Adrenal gland (tissue), 12 donors: ENCODE measurements around the gene SPAG9. TPM values are rescaled to one million over a fixed set of nuclear protein-coding genes. Genes with fewer than 3 reads are reported as not detected.

ENCODE experiments used
- DNase-seq, 7 donors: peaks; one replicate each; pipeline ENCODE4 v3.0.0-alpha.2; 2019 to 2020
- H3K27ac ChIP-seq, 5 donors: fragments of 200-600 bp; sonication (generic) in 4 of 5; 1 replicate in 3 of 5; 2 replicates in 2 of 5; pipeline versions ENCODE4 v1.5.1 to v1.8.0; 2016 to 2020; ENCODE audit warnings: mild to moderate bottlenecking in 1 of 5
- H3K27me3 ChIP-seq: fragments of 200-600 bp; 2 replicates; pipeline ENCODE4 v1.8.0; 2021
- H3K36me3 ChIP-seq, 2 donors: fragments of 200-600 bp; replicated peaks in 1 of 2; 1 replicate in 1 of 2; 2 replicates in 1 of 2; pipeline versions ENCODE4 v1.5.1 to v1.8.0; 2018 to 2022
- H3K4me1 ChIP-seq, 2 donors: fragments of 200-600 bp; replicated peaks in 1 of 2; 1 replicate in 1 of 2; 2 replicates in 1 of 2; pipeline versions ENCODE4 v1.5.1 to v1.8.0; 2018 to 2021
- H3K4me3 ChIP-seq, 4 donors: fragments of 200-600 bp; sonication (generic) in 3 of 4; one replicate each; pipeline ENCODE4 v1.5.1; 2016 to 2018
- H3K9me3 ChIP-seq, 3 donors: fragments of 200-600 bp; sonication (generic) in 1 of 3; replicated peaks in 1 of 3; 1 replicate in 2 of 3; 2 replicates in 1 of 3; pipeline versions ENCODE4 v1.5.1 to v1.8.0; 2016 to 2021
- POLR2A ChIP-seq, 2 donors: fragments of 450-650 bp; IDR thresholded peaks; one replicate each; pipeline ENCODE4 v1.6.1; 2017; ENCODE audit warnings: antibody characterized with exemption in 2 of 2, mild to moderate bottlenecking in 2 of 2, moderate library complexity in 1 of 2
- WGBS, 4 donors: extraction: QIAGEN DNeasy Blood & Tissue Kit in 2 of 4; methylation state at CpG; one replicate each; pipeline versions ENCODE4 v1.1.5 to v1.1.7; 2013 to 2017; 5-methylcytosine and 5-hydroxymethylcytosine counted together
- intact Hi-C, 2 donors: fragments of 100-400 bp; cut with DNase I; formaldehyde crosslinking; loops; one replicate each; pipeline versions ENCODE4 v1.14.1 to v1.15.0; 2022 to 2023
- polyA plus RNA-seq, 3 donors: library from polyadenylated mRNA; stranded (reverse); fragments of 200-250 nt in 2 of 3; fragments of 350-450 nt in 1 of 3; fragmentation: Illumina TruSeq in 1 of 3; extraction: RNeasy Lipid Tissue Mini Kit (QIAGEN cat#74804) in 1 of 3; gene quantifications; one replicate each; pipeline ENCODE4 v1.2.3, GENCODE V29; 2013 to 2014
- total RNA-seq, 9 donors: library from RNA; depleted of rRNA in 4 of 9; stranded (reverse); fragments of >200 nt in 4 of 9; fragments of 120-200 nt in 1 of 9; fragmentation: NEBNext Ultra II Directional in 1 of 9; extraction: Animal tissue kit (Norgen Biotek cat#: 25700) in 1 of 9; gene quantifications; one replicate each; pipeline versions ENCODE4 v1.1.0 to v1.2.4, GENCODE V29; 2013 to 2023
- TF ChIP-seq, protein P1 (sequence below), 6 experiments: fragments of 450-650 bp in 4 of 6; fragments of 200-600 bp in 2 of 6; sonication (generic) in 1 of 6; IDR thresholded peaks; 1 replicate in 5 of 6; 2 replicates in 1 of 6; pipeline versions ENCODE4 v1.5.1 to v1.8.0; 2016 to 2021; ENCODE audit warnings: antibody characterized with exemption in 6 of 6, mild to moderate bottlenecking in 2 of 6, moderate library complexity in 1 of 6
- donor health status: healthy with polysubstance abuse.
- donor health status: Bipolar disorder and iron deficiency.
- donor health status: DM: yes; HTN: yes; CAD: no.
- donor health status: DM: no; HTN: no; CAD: no.
- donor health status: DM: no; HTN: no; CAD: no.
- donor health status: DM: yes; HTN: yes; CAD: no.

The SPAG9 gene
- total and polyA plus RNA-seq, 12 donors = 23.5 to 99.8 (median 62.9) TPM

DNA sequence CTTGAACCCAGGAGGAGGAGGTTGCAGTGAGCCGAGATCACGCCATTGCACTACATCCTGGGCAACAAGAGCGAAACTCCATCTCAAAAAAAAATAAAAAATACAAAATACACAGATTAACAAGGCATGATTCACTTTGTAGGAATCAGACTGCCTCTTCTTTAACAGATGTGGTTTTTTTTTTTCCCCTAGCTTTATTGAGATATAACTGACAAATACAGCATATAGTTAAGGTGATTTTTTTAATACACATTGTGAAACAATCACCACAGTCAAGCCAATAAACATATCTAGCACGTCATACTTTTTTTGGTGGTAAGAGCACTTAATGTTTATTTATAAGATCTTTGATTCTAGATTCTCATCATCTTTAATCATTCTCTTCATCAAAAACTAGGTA lies 87.8 kb downstream of the SPAG9 start:
- peaks cover 10 to 14% of the 10 kb centered on the region in 2 donors for H3K4me1 ChIP-seq
- no peak overlapping the region for H3K27ac ChIP-seq
- TF ChIP-seq, protein P1, sequence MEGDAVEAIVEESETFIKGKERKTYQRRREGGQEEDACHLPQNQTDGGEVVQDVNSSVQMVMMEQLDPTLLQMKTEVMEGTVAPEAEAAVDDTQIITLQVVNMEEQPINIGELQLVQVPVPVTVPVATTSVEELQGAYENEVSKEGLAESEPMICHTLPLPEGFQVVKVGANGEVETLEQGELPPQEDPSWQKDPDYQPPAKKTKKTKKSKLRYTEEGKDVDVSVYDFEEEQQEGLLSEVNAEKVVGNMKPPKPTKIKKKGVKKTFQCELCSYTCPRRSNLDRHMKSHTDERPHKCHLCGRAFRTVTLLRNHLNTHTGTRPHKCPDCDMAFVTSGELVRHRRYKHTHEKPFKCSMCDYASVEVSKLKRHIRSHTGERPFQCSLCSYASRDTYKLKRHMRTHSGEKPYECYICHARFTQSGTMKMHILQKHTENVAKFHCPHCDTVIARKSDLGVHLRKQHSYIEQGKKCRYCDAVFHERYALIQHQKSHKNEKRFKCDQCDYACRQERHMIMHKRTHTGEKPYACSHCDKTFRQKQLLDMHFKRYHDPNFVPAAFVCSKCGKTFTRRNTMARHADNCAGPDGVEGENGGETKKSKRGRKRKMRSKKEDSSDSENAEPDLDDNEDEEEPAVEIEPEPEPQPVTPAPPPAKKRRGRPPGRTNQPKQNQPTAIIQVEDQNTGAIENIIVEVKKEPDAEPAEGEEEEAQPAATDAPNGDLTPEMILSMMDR (IDR thresholded peaks at IDR 0.05) = no peak
- no peak for TF ChIP-seq POLR2A (IDR thresholded peaks at IDR 0.05)
- no peak overlapping the region for H3K4me3 ChIP-seq
- intact Hi-C loops = no loop called here
- no peaks in the 10 kb centered on the region for H3K27me3 ChIP-seq
- no peaks in the 10 kb centered on the region for H3K9me3 ChIP-seq
- H3K36me3 ChIP-seq = no peaks in the 10 kb centered on the region
- DNase-seq = no peak
- WGBS, 4 donors = 91 to 98% (median 93%) methylated on average over 4 of the region's 4 CpGs

DNA sequence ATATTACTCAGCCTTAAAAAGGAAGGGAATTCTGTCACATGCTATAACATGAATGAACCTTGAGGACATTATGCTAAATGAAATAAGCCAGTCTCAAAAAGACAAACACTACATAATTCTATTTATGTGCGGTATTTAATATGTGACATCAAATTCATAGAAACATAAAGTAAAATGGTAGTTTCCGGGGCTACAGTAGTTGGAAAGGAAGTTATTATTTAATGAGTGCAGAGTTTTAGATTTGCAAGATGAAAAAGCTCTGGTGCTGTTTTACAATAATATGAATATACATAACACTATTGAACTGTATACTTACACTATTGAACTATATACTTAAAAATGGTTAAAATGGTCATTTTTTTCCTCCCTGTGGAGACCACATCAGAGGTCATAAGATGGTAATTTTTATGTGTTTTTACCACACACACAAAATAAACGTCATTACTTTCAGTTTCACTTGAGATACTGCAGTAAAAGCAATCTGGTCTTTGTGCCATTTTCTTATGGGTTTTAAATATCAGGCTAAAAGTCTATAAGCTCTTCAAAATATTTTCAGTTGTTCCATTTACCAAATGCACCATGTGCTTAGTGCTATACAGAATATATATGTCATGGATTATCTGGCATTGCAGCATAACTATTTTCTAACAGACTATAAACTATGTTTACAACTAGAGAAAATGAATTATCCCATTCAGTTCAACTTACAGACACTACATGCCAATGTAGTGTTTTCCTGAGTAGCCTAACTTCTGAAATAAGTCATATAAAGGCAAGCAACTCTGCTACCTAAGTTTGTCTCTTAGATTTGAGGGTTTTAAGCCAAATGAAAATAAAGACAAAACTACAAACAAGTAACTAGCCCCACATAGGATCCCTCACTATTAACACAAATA lies 90.9 kb downstream of the SPAG9 start:
- no peaks in the 10 kb centered on the region for H3K27me3 ChIP-seq
- DNase-seq = no peak
- H3K4me3 ChIP-seq = peak overlapping the region in 2 of 4 donors; percentile 10 to 44
- 14 to 18% (median 16%) methylated on average over 3 of the region's 3 CpGs for WGBS, 4 donors
- no peaks in the 10 kb centered on the region for H3K9me3 ChIP-seq
- H3K27ac ChIP-seq = peak overlapping the region; percentile 56 to 80 (median 75)
- H3K4me1 ChIP-seq = peaks cover 10 to 14% of the 10 kb centered on the region in 2 donors
- no peaks in the 10 kb centered on the region for H3K36me3 ChIP-seq
- TF ChIP-seq POLR2A (IDR thresholded peaks at IDR 0.05) = no peak
- TF ChIP-seq, protein P1 (IDR thresholded peaks at IDR 0.05) = no peak
- intact Hi-C loops = no loop called here

- TF ChIP-seq POLR2A (IDR thresholded peaks at IDR 0.05) = no peak
- TF ChIP-seq, protein P1 (IDR thresholded peaks at IDR 0.05) = no peak
- intact Hi-C loops = no loop called here
- peak overlapping the region in 4 of 5 donors; percentile 41 to 80 (median 76) for H3K27ac ChIP-seq
- no peaks in the 10 kb centered on the region for H3K27me3 ChIP-seq
- WGBS, 4 donors = 70 to 81% (median 76%) methylated on average over 1 of the region's 1 CpG
- no peak for DNase-seq
- H3K9me3 ChIP-seq = no peaks in the 10 kb centered on the region
- peak overlapping the region in 1 of 4 donors; percentile 44 for H3K4me3 ChIP-seq
- H3K4me1 ChIP-seq = peaks cover 10 to 14% of the 10 kb centered on the region in 2 donors
- H3K36me3 ChIP-seq = no peaks in the 10 kb centered on the region
These were observed 91.5 kb downstream of the SPAG9 start for GRCh38 chr17:51029142-51029541.

DNA sequence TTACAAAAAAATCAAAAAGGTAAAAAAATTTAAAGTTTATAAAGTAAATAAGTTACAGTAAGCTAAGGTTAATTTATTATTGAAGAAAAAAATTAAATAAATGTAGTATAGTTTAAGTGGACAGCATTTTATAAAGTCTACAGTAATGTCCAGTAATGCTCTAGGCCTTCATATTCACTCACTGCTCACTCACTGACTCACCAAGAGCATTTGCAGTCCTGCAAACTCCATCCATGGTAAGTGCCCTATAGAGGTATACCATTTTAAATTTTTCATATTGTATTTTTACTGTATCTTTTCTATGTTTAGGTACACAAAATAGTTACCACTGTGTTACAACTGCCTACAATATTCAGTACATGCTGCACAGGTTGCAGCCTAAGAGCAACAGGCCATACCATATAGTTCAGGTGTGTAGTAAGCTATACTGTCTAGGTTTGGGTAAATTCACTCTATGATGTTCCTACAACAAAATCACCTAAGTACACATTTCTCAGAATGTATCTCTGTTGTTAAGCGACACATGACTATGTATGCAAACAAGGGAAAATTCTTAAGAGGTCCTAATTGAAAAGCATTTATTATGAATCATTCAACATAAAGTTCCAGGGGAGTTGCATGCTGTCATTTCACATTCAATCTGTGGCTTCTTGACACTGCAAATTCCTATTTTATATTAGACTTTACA lies 92.3 kb downstream of the SPAG9 start:
- DNase-seq = no peak
- 93 to 100% (median 97%) methylated on average over 1 of the region's 1 CpG for WGBS, 4 donors
- intact Hi-C loops = no loop called here
- Histone ChIP-seq H3K27ac (peak overlapping the region in 1 of 5 donors; percentile 80), H3K4me3 (no peak overlapping the region), H3K4me1 (peaks cover 10 to 14% of the 10 kb centered on the region in 2 donors), H3K9me3 (no peaks in the 10 kb centered on the region), H3K36me3 (no peaks in the 10 kb centered on the region), H3K27me3 (no peaks in the 10 kb centered on the region)
- no peak for TF ChIP-seq POLR2A (IDR thresholded peaks at IDR 0.05)
- TF ChIP-seq, protein P1 (IDR thresholded peaks at IDR 0.05) = no peak
